Ectodermal cell (in vitro differentiated cells): ENCODE data around the gene CTIF.

Source experiments
- H3K27ac ChIP-seq: 2 replicates; pipeline ENCODE4 v1.7.0; 2013; ENCODE audit warnings: mild to moderate bottlenecking, low read depth, low read length; ENCODE audit not compliant: insufficient read depth, poor library complexity, severe bottlenecking
- H3K27me3 ChIP-seq: 2 replicates; pipeline ENCODE4 v1.7.0; 2013; ENCODE audit warnings: mild to moderate bottlenecking, low read length; ENCODE audit not compliant: insufficient read depth, control insufficient read depth, poor library complexity, severe bottlenecking
- H3K36me3 ChIP-seq: one replicate; pipeline ENCODE4 v1.7.0; 2013; ENCODE audit warnings: low read length; ENCODE audit not compliant: control insufficient read depth, insufficient read depth
- H3K4me1 ChIP-seq: one replicate; pipeline ENCODE4 v1.7.0; 2013; ENCODE audit warnings: low read length; ENCODE audit not compliant: control insufficient read depth, insufficient read depth
- H3K4me3 ChIP-seq: 2 replicates; pipeline ENCODE4 v1.7.0; 2013; ENCODE audit warnings: low read depth, low read length, control low read depth; ENCODE audit not compliant: insufficient read depth
- H3K9me3 ChIP-seq: 2 replicates; pipeline ENCODE4 v1.7.0; 2013; ENCODE audit warnings: mild to moderate bottlenecking, low read length, moderate library complexity; ENCODE audit not compliant: control insufficient read depth
- whole genome bisulfite sequencing, 2 experiments: methylation state at CpG; one replicate each; pipeline ENCODE4 v1.1.7; 2013; ENCODE audit warnings: missing lambda C conversion rate in 2 of 2; 5-methylcytosine and 5-hydroxymethylcytosine counted together

Gene CTIF

GRCh38 chr18:48514786-48515185 lies 24.0 kb upstream of the CTIF start:
- Histone ChIP-seq H3K9me3 (no peaks in the 10 kb centered on the region), H3K4me3 (no peak overlapping the region), H3K27ac (no peak overlapping the region), H3K27me3 (no peaks in the 10 kb centered on the region), H3K4me1 (no peaks in the 10 kb centered on the region), H3K36me3 (no peaks in the 10 kb centered on the region)
- WGBS, 2 experiments, result 76 to 78% methylated on average over 11 of the region's 11 CpGs

- H3K36me3 ChIP-seq, result no peaks in the 10 kb centered on the region
- 92 to 93% methylated on average over 7 of the region's 7 CpGs for WGBS, 2 experiments
- H3K27me3 ChIP-seq, result no peaks in the 10 kb centered on the region
Measured at GRCh38 chr18:48517048-48517447, 21.8 kb upstream of the CTIF start.

GRCh38 chr18:48519431-48520100 lies 19.3 kb upstream of the CTIF start:
- Histone ChIP-seq H3K4me1 (no peaks in the 10 kb centered on the region), H3K36me3 (no peaks in the 10 kb centered on the region), H3K9me3 (no peaks in the 10 kb centered on the region), H3K4me3 (no peak overlapping the region), H3K27me3 (no peaks in the 10 kb centered on the region), H3K27ac (no peak overlapping the region)
- WGBS, 2 experiments, result 88 to 94% methylated on average over 5 of the region's 5 CpGs

More at GRCh38 chr18:48517048-48517447, 21.8 kb upstream of the CTIF start:
- Histone ChIP-seq H3K27ac (no peak overlapping the region), H3K4me1 (no peaks in the 10 kb centered on the region), H3K9me3 (no peaks in the 10 kb centered on the region), H3K4me3 (no peak overlapping the region)

- Histone ChIP-seq H3K4me1 (no peaks in the 10 kb centered on the region), H3K4me3 (no peak overlapping the region), H3K9me3 (no peaks in the 10 kb centered on the region), H3K27me3 (no peaks in the 10 kb centered on the region), H3K27ac (no peak overlapping the region), H3K36me3 (no peaks in the 10 kb centered on the region)
- WGBS, 2 experiments, result 86 to 87% methylated on average over 5 of the region's 5 CpGs
Measured at GRCh38 chr18:48521723-48522122, 17.1 kb upstream of the CTIF start.

- Histone ChIP-seq H3K4me1 (no peaks in the 10 kb centered on the region), H3K4me3 (no peak overlapping the region), H3K9me3 (no peaks in the 10 kb centered on the region), H3K27ac (no peak overlapping the region), H3K36me3 (no peaks in the 10 kb centered on the region), H3K27me3 (no peaks in the 10 kb centered on the region)
Measured at GRCh38 chr18:48525671-48526070, 13.2 kb upstream of the CTIF start.

- WGBS, 2 experiments, result 91 to 93% methylated on average over 4 of the region's 4 CpGs
- H3K4me3 ChIP-seq, result no peak overlapping the region
- H3K9me3 ChIP-seq, result no peaks in the 10 kb centered on the region
- no peaks in the 10 kb centered on the region for H3K4me1 ChIP-seq
- H3K27ac ChIP-seq, result no peak overlapping the region
- H3K36me3 ChIP-seq, result no peaks in the 10 kb centered on the region
- H3K27me3 ChIP-seq, result no peaks in the 10 kb centered on the region
Measured at GRCh38 chr18:48527461-48527860, 11.4 kb upstream of the CTIF start.

- Histone ChIP-seq H3K9me3 (no peaks in the 10 kb centered on the region), H3K27me3 (no peaks in the 10 kb centered on the region), H3K36me3 (no peaks in the 10 kb centered on the region), H3K4me3 (no peak overlapping the region), H3K4me1 (no peaks in the 10 kb centered on the region), H3K27ac (no peak overlapping the region)
- 92 to 96% methylated on average over 5 of the region's 5 CpGs for WGBS, 2 experiments
Measured at GRCh38 chr18:48528861-48529260, 10.0 kb upstream of the CTIF start.

- Histone ChIP-seq H3K27ac (no peak overlapping the region), H3K9me3 (no peaks in the 10 kb centered on the region), H3K27me3 (no peaks in the 10 kb centered on the region), H3K4me3 (no peak overlapping the region), H3K36me3 (no peaks in the 10 kb centered on the region), H3K4me1 (no peaks in the 10 kb centered on the region)
- 82 to 89% methylated on average over 2 of the region's 2 CpGs for WGBS, 2 experiments
Measured at GRCh38 chr18:48529796-48530195, 9.0 kb upstream of the CTIF start.

GRCh38 chr18:48530399-48531081 lies 8.3 kb upstream of the CTIF start:
- 54 to 56% methylated on average over 3 of the region's 3 CpGs for WGBS, 2 experiments
- H3K27ac ChIP-seq, result no peak overlapping the region

GRCh38 chr18:48531082-48531403 lies 7.8 kb upstream of the CTIF start:
- WGBS, 2 experiments, result 86 to 91% methylated on average over 1 of the region's 1 CpG
- H3K36me3 ChIP-seq, result no peaks in the 10 kb centered on the region

More at GRCh38 chr18:48530399-48531081, 8.3 kb upstream of the CTIF start:
- no peaks in the 10 kb centered on the region for H3K36me3 ChIP-seq
- no peaks in the 10 kb centered on the region for H3K27me3 ChIP-seq
- no peak overlapping the region for H3K4me3 ChIP-seq
- H3K4me1 ChIP-seq, result no peaks in the 10 kb centered on the region
- H3K9me3 ChIP-seq, result no peaks in the 10 kb centered on the region

More at GRCh38 chr18:48531082-48531403, 7.8 kb upstream of the CTIF start:
- H3K4me1 ChIP-seq, result no peaks in the 10 kb centered on the region
- H3K4me3 ChIP-seq, result no peak overlapping the region
- no peak overlapping the region for H3K27ac ChIP-seq
- H3K9me3 ChIP-seq, result no peaks in the 10 kb centered on the region
- H3K27me3 ChIP-seq, result no peaks in the 10 kb centered on the region
